ENCODE data around the gene KRT38. TPM values are rescaled to one million over a fixed set of nuclear protein-coding genes. Genes with fewer than 3 reads are reported as not detected.

KRT38 gene
- total and polyA plus RNA-seq, 2 of the 8 experiments (the other 6 are each of a cell fraction or from before 2014, with no cell fraction given): not detected

GRCh38 chr17:41421617-41422016 lies 19.2 kb downstream of the KRT38 start (continued):
- TF ChIP-seq TAF1 (IDR thresholded peaks at IDR 0.05; ENCODE audit: low read depth, low read length): no peak
- TF ChIP-seq SIRT6 (IDR thresholded peaks at IDR 0.05; ENCODE audit: low read length): no peak
- no peak for TF ChIP-seq SRF (IDR thresholded peaks at IDR 0.05; ENCODE audit: low read depth, low read length)
- TF ChIP-seq TAF7 (optimal IDR thresholded peaks at IDR 0.05; ENCODE audit: borderline replicate concordance, low read depth, low read length): no peak

Data from H1 (cell line).